AG09309 (cell line): ENCODE results near the gene IZUMO4.

Experiments used
- DNase-seq: peaks from one replicate; pipeline ENCODE4 v3.0.0-alpha.2; 2010; ENCODE audit warnings: low read depth
- H3K4me3 ChIP-seq: 2 replicates; pipeline ENCODE4 v1.5.1; 2011; ENCODE audit warnings: mild to moderate bottlenecking, low read depth, low read length, moderate library complexity; ENCODE audit not compliant: control insufficient read depth
- CTCF ChIP-seq: IDR thresholded peaks from 2 replicates; pipeline ENCODE4 v1.5.1; 2011; ENCODE audit warnings: mild to moderate bottlenecking, low read depth, low read length, inconsistent platforms; ENCODE audit not compliant: insufficient read depth, control insufficient read depth; ENCODE audit errors: missing control alignments

The IZUMO4 gene

GRCh38 chr19:2064395-2064787, 32.3 kb upstream of the IZUMO4 start:
- DNase-seq = no peak
- no peak overlapping the region for H3K4me3 ChIP-seq

GRCh38 chr19:2064788-2065524, 31.8 kb upstream of the IZUMO4 start:
- DNase-seq = no peak
- H3K4me3 ChIP-seq = no peak overlapping the region
- no peak for TF ChIP-seq CTCF

More at GRCh38 chr19:2064395-2064787, 32.3 kb upstream of the IZUMO4 start:
- TF ChIP-seq CTCF = no peak

GRCh38 chr19:2070436-2070827, 26.3 kb upstream of the IZUMO4 start:
- H3K4me3 ChIP-seq = no peak overlapping the region
- TF ChIP-seq CTCF = no peak
- DNase-seq = no peak

GRCh38 chr19:2070986-2071673, 25.6 kb upstream of the IZUMO4 start:
- no peak for DNase-seq
- no peak for TF ChIP-seq CTCF
- H3K4me3 ChIP-seq = no peak overlapping the region

- TF ChIP-seq CTCF = no peak
Measured at GRCh38 chr19:2072757-2073551, 23.8 kb upstream of the IZUMO4 start.

GRCh38 chr19:2076526-2076944, 20.2 kb upstream of the IZUMO4 start:
- TF ChIP-seq CTCF = no peak
- no peak for DNase-seq
- H3K4me3 ChIP-seq = no peak overlapping the region

More at GRCh38 chr19:2072757-2073551, 23.8 kb upstream of the IZUMO4 start:
- no peak overlapping the region for H3K4me3 ChIP-seq
- DNase-seq = no peak
